H9 (cell line): ENCODE data around the gene PRKCA. TPM values are rescaled to one million over a fixed set of nuclear protein-coding genes. Genes with fewer than 3 reads are reported as not detected.

ENCODE experiments used
- DNase-seq: peaks from one replicate; pipeline ENCODE4 v3.0.0-alpha.2; 2017
- H2AFZ ChIP-seq: one replicate; pipeline ENCODE4 v1.6.1; 2013; ENCODE audit warnings: mild to moderate bottlenecking, low read length, control low read depth, moderate library complexity
- H2AK5ac ChIP-seq: 2 replicates; pipeline ENCODE4 v1.6.1; 2013; ENCODE audit warnings: low read length, control low read depth, mixed read lengths; ENCODE audit not compliant: insufficient read length
- H2BK120ac ChIP-seq: one replicate; pipeline ENCODE4 v1.6.1; 2013; ENCODE audit warnings: low read depth, mild to moderate bottlenecking, low read length, control low read depth, inconsistent platforms; ENCODE audit not compliant: poor library complexity, severe bottlenecking
- H2BK12ac ChIP-seq: 2 replicates; pipeline ENCODE4 v1.6.1; 2013; ENCODE audit warnings: low read length, control low read depth, mixed read lengths, low read depth; ENCODE audit not compliant: insufficient read length
- H2BK15ac ChIP-seq: 2 replicates; pipeline ENCODE4 v1.6.1; 2013; ENCODE audit warnings: low read depth, low read length, control low read depth
- H2BK20ac ChIP-seq: one replicate; pipeline ENCODE4 v1.6.1; 2013; ENCODE audit warnings: low read depth, mild to moderate bottlenecking, low read length, control low read depth, inconsistent platforms; ENCODE audit not compliant: poor library complexity, severe bottlenecking
- H2BK5ac ChIP-seq: 2 replicates; pipeline ENCODE4 v1.6.1; 2013; ENCODE audit warnings: low read length, control low read depth, mixed read lengths; ENCODE audit not compliant: insufficient read length
- H3K14ac ChIP-seq: 2 replicates; pipeline ENCODE4 v1.6.1; 2013; ENCODE audit warnings: low read length, control low read depth; ENCODE audit not compliant: insufficient read depth
- H3K18ac ChIP-seq: 2 replicates; pipeline ENCODE4 v1.6.1; 2013; ENCODE audit warnings: low read depth, mild to moderate bottlenecking, mixed read lengths, low read length, control low read depth; ENCODE audit not compliant: insufficient read length
- H3K23ac ChIP-seq: 2 replicates; pipeline ENCODE4 v1.6.1; 2013; ENCODE audit warnings: low read length, control low read depth, mixed read lengths, low read depth; ENCODE audit not compliant: insufficient read length
- H3K23me2 ChIP-seq: 2 replicates; pipeline ENCODE4 v1.6.1; 2013; ENCODE audit warnings: low read depth, mild to moderate bottlenecking, mixed read lengths, low read length, control low read depth; ENCODE audit not compliant: insufficient read length, poor library complexity, severe bottlenecking
- H3K27ac ChIP-seq: 2 replicates; pipeline ENCODE4 v1.5.1; 2013; ENCODE audit warnings: low read length, control low read depth, mixed read lengths, low read depth; ENCODE audit not compliant: insufficient read length
- H3K27me3 ChIP-seq: 2 replicates; pipeline ENCODE4 v1.6.1; 2013; ENCODE audit warnings: low read length, control low read depth, inconsistent platforms; ENCODE audit not compliant: insufficient read depth
- H3K4ac ChIP-seq: 2 replicates; pipeline ENCODE4 v1.6.1; 2013; ENCODE audit warnings: low read depth, mild to moderate bottlenecking, control low read depth, inconsistent platforms, low read length, moderate library complexity
- H3K4me1 ChIP-seq: 2 replicates; pipeline ENCODE4 v1.6.1; 2013; ENCODE audit warnings: low read length, control low read depth, inconsistent platforms; ENCODE audit not compliant: insufficient read depth
- H3K4me2 ChIP-seq: 2 replicates; pipeline ENCODE4 v1.6.1; 2013; ENCODE audit warnings: low read length, control low read depth, mixed read lengths; ENCODE audit not compliant: insufficient read length, insufficient read depth
- H3K56ac ChIP-seq: 2 replicates; pipeline ENCODE4 v1.6.1; 2013; ENCODE audit warnings: low read depth, mild to moderate bottlenecking, mixed read lengths, low read length, control low read depth; ENCODE audit not compliant: insufficient read length
- H3K79me1 ChIP-seq: 2 replicates; pipeline ENCODE4 v1.6.1; 2013; ENCODE audit warnings: low read depth, mild to moderate bottlenecking, moderate library complexity, low read length, control low read depth, inconsistent platforms; ENCODE audit not compliant: insufficient read depth, poor library complexity, severe bottlenecking
- H3K79me2 ChIP-seq: 2 replicates; pipeline ENCODE4 v1.6.1; 2013; ENCODE audit warnings: low read length, control low read depth, inconsistent platforms; ENCODE audit not compliant: insufficient read depth
- H3K9ac ChIP-seq: 2 replicates; pipeline ENCODE4 v1.6.1; 2013; ENCODE audit warnings: low read length, control low read depth, mixed read lengths; ENCODE audit not compliant: insufficient read length; ENCODE audit errors: extremely low read depth
- H3K9me3 ChIP-seq: one replicate; pipeline ENCODE4 v1.6.1; 2013; ENCODE audit warnings: low read depth, low read length, inconsistent platforms; ENCODE audit not compliant: control insufficient read depth
- H3T11ph ChIP-seq: one replicate; pipeline ENCODE4 v1.6.1; 2013; ENCODE audit warnings: mild to moderate bottlenecking, low read length, control low read depth, inconsistent platforms
- H4K20me1 ChIP-seq: one replicate; pipeline ENCODE4 v1.6.1; 2013; ENCODE audit not compliant: control insufficient read depth, insufficient read length, insufficient read depth
- H4K5ac ChIP-seq: 2 replicates; pipeline ENCODE4 v1.6.1; 2013; ENCODE audit warnings: low read depth, mild to moderate bottlenecking, mixed read lengths, low read length, control low read depth; ENCODE audit not compliant: insufficient read length
- H4K8ac ChIP-seq: replicated peaks from 2 replicates; pipeline ENCODE4 v1.6.1; 2013; ENCODE audit warnings: low read length, control low read depth, mixed read lengths, low read depth; ENCODE audit not compliant: insufficient read length
- H4K91ac ChIP-seq: 2 replicates; pipeline ENCODE4 v1.6.1; 2013; ENCODE audit warnings: low read depth, mild to moderate bottlenecking, moderate library complexity, mixed read lengths, low read length, control low read depth; ENCODE audit not compliant: insufficient read length
- H3K27ac Mint-ChIP-seq, 3 experiments: 2 replicates in 2 of 3; 3 replicates in 1 of 3; pipeline ENCODE4 v1.8.0; 2020 to 2021; ENCODE audit warnings: mixed read lengths in 3 of 3, mild to moderate bottlenecking in 1 of 3, moderate library complexity in 1 of 3
- H3K27me3 Mint-ChIP-seq: 2 replicates; pipeline ENCODE4 v1.8.0; 2021; ENCODE audit warnings: low read depth, mild to moderate bottlenecking, moderate library complexity, mixed read lengths
- H3K36me3 Mint-ChIP-seq, 3 experiments: 2 replicates in 2 of 3; 3 replicates in 1 of 3; pipeline ENCODE4 v1.8.0; 2020 to 2021; ENCODE audit warnings: low read depth in 3 of 3, mixed read lengths in 3 of 3; ENCODE audit not compliant: insufficient read depth in 1 of 3
- H3K4me1 Mint-ChIP-seq, 2 experiments: 2 replicates each; pipeline ENCODE4 v1.8.0; 2020; ENCODE audit warnings: mixed read lengths in 2 of 2
- H3K4me3 Mint-ChIP-seq, 2 experiments: 2 replicates in 1 of 2; 3 replicates in 1 of 2; pipeline ENCODE4 v1.8.0; 2020 to 2021; ENCODE audit warnings: mild to moderate bottlenecking in 2 of 2, mixed read lengths in 2 of 2, moderate library complexity in 1 of 2
- H3K9me3 Mint-ChIP-seq, 2 experiments: 2 replicates in 1 of 2; 3 replicates in 1 of 2; pipeline ENCODE4 v1.8.0; 2020; ENCODE audit warnings: mild to moderate bottlenecking in 2 of 2, mixed read lengths in 2 of 2, moderate library complexity in 1 of 2
- CTCF ChIP-seq: fragments of 200-600 bp; sonication (generic); conservative IDR thresholded peaks from 3 replicates; pipeline ENCODE4 v1.8.0; 2021; ENCODE audit warnings: antibody characterized with exemption, mild to moderate bottlenecking
- WGBS: extraction: QIAGEN DNeasy Blood & Tissue Kit; methylation state at CpG from one replicate; pipeline ENCODE4 v1.1.7; 2013; ENCODE audit warnings: missing lambda C conversion rate, low lambda C conversion rate, mixed read lengths; ENCODE audit not compliant: insufficient read length; ENCODE audit errors: extremely low coverage; 5-methylcytosine and 5-hydroxymethylcytosine counted together
- total RNA-seq: library from RNA; stranded (reverse); gene quantifications from 2 replicates; pipeline ENCODE4 v1.2.1, GENCODE V29; 2021

PRKCA gene
- total RNA-seq, 1 experiment from 2014 or later, result 10.5 TPM

- Histone ChIP-seq H3K4me2 (no peak overlapping the region), H2BK12ac (no peak overlapping the region), H3K4ac (no peak overlapping the region), H3T11ph (no peak overlapping the region), H2AFZ (no peak overlapping the region), H3K79me2 (no peaks in the 10 kb centered on the region), H3K23ac (no peak overlapping the region), H2BK20ac (no peak overlapping the region), H3K23me2 (no peaks in the 10 kb centered on the region), H4K91ac (no peak overlapping the region), H2AK5ac (no peak overlapping the region), H4K8ac (no peak overlapping the region), H3K9ac (no peak overlapping the region), H2BK120ac (no peak overlapping the region), H3K9me3 (no peaks in the 10 kb centered on the region), H4K20me1 (no peaks in the 10 kb centered on the region), H3K18ac (no peak overlapping the region), H3K79me1 (no peaks in the 10 kb centered on the region), H3K27ac (no peak overlapping the region), H3K27me3 (no peaks in the 10 kb centered on the region), H2BK5ac (no peak overlapping the region), H3K14ac (no peak overlapping the region), H4K5ac (no peak overlapping the region), H3K4me1 (peaks cover 4% of the 10 kb centered on the region; the same call in 1 of the 2 replicates), H2BK15ac (no peak overlapping the region), H3K56ac (no peak overlapping the region)
- Mint-ChIP-seq H3K27ac (no peak overlapping the region), H3K9me3 (no peaks in the 10 kb centered on the region), H3K27me3 (no peaks in the 10 kb centered on the region), H3K4me1 (peaks cover 8 to 11% of the 10 kb centered on the region in 2 experiments; a peak in 3 of 4 replicates), H3K36me3 (peaks cover 0 to 2% (median 2%) of the 10 kb centered on the region in 3 experiments; a peak in 4 of 7 replicates), H3K4me3 (no peak overlapping the region)
- no peak for DNase-seq
- no peak for TF ChIP-seq CTCF
- no CpG with 5 or more reads among the region's 7 CpGs for WGBS
These were observed 487.6 kb downstream of the PRKCA start for GRCh38 chr17:66789961-66790437.
